ENCODE results near the gene TBC1D4. TPM values are rescaled to one million over a fixed set of nuclear protein-coding genes. Genes with fewer than 3 reads are reported as not detected.

Gene TBC1D4
- total and polyA plus RNA-seq, 2 experiments from 2014 or later: 18.7 to 38.2 TPM

- peaks cover 22% of the 10 kb centered on the region for H3K4me1 ChIP-seq (ENCODE audit: insufficient read depth)
- no peaks in the 10 kb centered on the region for H3F3A ChIP-seq (replicated peaks; ENCODE audit: low read depth)
- H2AFZ ChIP-seq: no peak overlapping the region
- no peak overlapping the region for H3K4me3 Mint-ChIP-seq
- peaks cover 45% of the 10 kb centered on the region for H3K4me1 Mint-ChIP-seq
- DNase-seq (ENCODE audit: low spot score): no peak
- H3K9me3 Mint-ChIP-seq: no peaks in the 10 kb centered on the region
- H3K27ac ChIP-seq (ENCODE audit: low read depth): 0 out of 2 replicates have a peak overlapping the region, but pooled peaks have one; percentile 18
- peak overlapping the region; percentile 93 for H3K27ac Mint-ChIP-seq
- no peak overlapping the region for H3K4me2 ChIP-seq
- TF ChIP-seq CREB1 (CRISPR knock-in tag; IDR thresholded peaks at IDR 0.05; ENCODE audit: low read depth) (no peak), JUNB (IDR thresholded peaks at IDR 0.05; ENCODE audit: unreplicated experiment) (no peak), STAT1 (IDR thresholded peaks at IDR 0.05; ENCODE audit: unreplicated experiment) (no peak), POLR2AphosphoS5 (IDR thresholded peaks at IDR 0.05; ENCODE audit: low read depth) (no peak), NANOG (IDR thresholded peaks at IDR 0.05; ENCODE audit: borderline replicate concordance) (no peak), ZNF331 (CRISPR knock-in tag; IDR thresholded peaks at IDR 0.05; ENCODE audit: low read depth) (no peak), ZNF114 (CRISPR knock-in tag; IDR thresholded peaks at IDR 0.05) (no peak)
- TF ChIP-seq, protein P1, sequence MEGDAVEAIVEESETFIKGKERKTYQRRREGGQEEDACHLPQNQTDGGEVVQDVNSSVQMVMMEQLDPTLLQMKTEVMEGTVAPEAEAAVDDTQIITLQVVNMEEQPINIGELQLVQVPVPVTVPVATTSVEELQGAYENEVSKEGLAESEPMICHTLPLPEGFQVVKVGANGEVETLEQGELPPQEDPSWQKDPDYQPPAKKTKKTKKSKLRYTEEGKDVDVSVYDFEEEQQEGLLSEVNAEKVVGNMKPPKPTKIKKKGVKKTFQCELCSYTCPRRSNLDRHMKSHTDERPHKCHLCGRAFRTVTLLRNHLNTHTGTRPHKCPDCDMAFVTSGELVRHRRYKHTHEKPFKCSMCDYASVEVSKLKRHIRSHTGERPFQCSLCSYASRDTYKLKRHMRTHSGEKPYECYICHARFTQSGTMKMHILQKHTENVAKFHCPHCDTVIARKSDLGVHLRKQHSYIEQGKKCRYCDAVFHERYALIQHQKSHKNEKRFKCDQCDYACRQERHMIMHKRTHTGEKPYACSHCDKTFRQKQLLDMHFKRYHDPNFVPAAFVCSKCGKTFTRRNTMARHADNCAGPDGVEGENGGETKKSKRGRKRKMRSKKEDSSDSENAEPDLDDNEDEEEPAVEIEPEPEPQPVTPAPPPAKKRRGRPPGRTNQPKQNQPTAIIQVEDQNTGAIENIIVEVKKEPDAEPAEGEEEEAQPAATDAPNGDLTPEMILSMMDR (conservative IDR thresholded peaks at IDR 0.05; ENCODE audit: low read depth in 2 of 2): no peak
- TF ChIP-seq, protein P2, sequence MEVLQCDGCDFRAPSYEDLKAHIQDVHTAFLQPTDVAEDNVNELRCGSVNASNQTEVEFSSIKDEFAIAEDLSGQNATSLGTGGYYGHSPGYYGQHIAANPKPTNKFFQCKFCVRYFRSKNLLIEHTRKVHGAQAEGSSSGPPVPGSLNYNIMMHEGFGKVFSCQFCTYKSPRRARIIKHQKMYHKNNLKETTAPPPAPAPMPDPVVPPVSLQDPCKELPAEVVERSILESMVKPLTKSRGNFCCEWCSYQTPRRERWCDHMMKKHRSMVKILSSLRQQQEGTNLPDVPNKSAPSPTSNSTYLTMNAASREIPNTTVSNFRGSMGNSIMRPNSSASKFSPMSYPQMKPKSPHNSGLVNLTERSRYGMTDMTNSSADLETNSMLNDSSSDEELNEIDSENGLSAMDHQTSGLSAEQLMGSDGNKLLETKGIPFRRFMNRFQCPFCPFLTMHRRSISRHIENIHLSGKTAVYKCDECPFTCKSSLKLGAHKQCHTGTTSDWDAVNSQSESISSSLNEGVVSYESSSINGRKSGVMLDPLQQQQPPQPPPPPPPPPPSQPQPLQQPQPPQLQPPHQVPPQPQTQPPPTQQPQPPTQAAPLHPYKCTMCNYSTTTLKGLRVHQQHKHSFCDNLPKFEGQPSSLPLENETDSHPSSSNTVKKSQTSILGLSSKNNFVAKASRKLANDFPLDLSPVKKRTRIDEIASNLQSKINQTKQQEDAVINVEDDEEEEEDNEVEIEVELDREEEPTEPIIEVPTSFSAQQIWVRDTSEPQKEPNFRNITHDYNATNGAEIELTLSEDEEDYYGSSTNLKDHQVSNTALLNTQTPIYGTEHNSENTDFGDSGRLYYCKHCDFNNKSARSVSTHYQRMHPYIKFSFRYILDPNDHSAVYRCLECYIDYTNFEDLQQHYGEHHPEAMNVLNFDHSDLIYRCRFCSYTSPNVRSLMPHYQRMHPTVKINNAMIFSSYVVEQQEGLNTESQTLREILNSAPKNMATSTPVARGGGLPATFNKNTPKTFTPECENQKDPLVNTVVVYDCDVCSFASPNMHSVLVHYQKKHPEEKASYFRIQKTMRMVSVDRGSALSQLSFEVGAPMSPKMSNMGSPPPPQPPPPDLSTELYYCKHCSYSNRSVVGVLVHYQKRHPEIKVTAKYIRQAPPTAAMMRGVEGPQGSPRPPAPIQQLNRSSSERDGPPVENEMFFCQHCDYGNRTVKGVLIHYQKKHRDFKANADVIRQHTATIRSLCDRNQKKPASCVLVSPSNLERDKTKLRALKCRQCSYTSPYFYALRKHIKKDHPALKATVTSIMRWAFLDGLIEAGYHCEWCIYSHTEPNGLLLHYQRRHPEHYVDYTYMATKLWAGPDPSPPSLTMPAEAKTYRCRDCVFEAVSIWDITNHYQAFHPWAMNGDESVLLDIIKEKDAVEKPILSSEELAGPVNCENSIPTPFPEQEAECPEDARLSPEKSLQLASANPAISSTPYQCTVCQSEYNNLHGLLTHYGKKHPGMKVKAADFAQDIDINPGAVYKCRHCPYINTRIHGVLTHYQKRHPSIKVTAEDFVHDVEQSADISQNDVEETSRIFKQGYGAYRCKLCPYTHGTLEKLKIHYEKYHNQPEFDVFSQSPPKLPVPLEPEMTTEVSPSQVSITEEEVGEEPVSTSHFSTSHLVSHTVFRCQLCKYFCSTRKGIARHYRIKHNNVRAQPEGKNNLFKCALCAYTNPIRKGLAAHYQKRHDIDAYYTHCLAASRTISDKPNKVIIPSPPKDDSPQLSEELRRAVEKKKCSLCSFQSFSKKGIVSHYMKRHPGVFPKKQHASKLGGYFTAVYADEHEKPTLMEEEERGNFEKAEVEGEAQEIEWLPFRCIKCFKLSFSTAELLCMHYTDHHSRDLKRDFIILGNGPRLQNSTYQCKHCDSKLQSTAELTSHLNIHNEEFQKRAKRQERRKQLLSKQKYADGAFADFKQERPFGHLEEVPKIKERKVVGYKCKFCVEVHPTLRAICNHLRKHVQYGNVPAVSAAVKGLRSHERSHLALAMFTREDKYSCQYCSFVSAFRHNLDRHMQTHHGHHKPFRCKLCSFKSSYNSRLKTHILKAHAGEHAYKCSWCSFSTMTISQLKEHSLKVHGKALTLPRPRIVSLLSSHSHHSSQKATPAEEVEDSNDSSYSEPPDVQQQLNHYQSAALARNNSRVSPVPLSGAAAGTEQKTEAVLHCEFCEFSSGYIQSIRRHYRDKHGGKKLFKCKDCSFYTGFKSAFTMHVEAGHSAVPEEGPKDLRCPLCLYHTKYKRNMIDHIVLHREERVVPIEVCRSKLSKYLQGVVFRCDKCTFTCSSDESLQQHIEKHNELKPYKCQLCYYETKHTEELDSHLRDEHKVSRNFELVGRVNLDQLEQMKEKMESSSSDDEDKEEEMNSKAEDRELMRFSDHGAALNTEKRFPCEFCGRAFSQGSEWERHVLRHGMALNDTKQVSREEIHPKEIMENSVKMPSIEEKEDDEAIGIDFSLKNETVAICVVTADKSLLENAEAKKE (CRISPR knock-in tag; IDR thresholded peaks at IDR 0.05): no peak
- peaks cover 9% of the 10 kb centered on the region; the same call in 1 of the 3 replicates for H3K36me3 Mint-ChIP-seq (ENCODE audit: low read depth)
- H3K36me3 ChIP-seq (ENCODE audit: insufficient read depth): no peaks in the 10 kb centered on the region
- no peak overlapping the region for H3K4me3 ChIP-seq
- no peak for ATAC-seq
- no peaks in the 10 kb centered on the region for H4K20me1 ChIP-seq (replicated peaks; ENCODE audit: insufficient read depth)
- no peaks in the 10 kb centered on the region for H3K27me3 ChIP-seq (ENCODE audit: insufficient read depth)
- no peaks in the 10 kb centered on the region for H3K9me2 ChIP-seq (ENCODE audit: insufficient read depth)
- no peaks in the 10 kb centered on the region for H3K79me2 ChIP-seq (replicated peaks; ENCODE audit: insufficient read depth)
- H3K27me3 Mint-ChIP-seq (ENCODE audit: insufficient read depth, low read depth, poor library complexity): no peaks in the 10 kb centered on the region
Measured at GRCh38 chr13:75329723-75330122, 152.2 kb downstream of the TBC1D4 start.
